Activated T-cell treated with anti-CD3 and anti-CD28 coated beads, Interleukin-2, amount 50 U/mL, for 24 hours (primary cell): Measurements from ENCODE around the gene MLLT1.
A peak's percentile ranks its signal among the peaks of the same experiment; 100 is the strongest.

Experiments
- DNase-seq: peaks from one replicate; pipeline ENCODE4 v3.0.0-alpha.2; 2020
- H3K27ac Mint-ChIP-seq: 2 replicates; pipeline ENCODE4 v1.8.0; 2020; ENCODE audit warnings: mild to moderate bottlenecking, mixed read lengths
- H3K27me3 Mint-ChIP-seq: 2 replicates; pipeline ENCODE4 v1.8.0; 2020; ENCODE audit warnings: mixed read lengths
- H3K36me3 Mint-ChIP-seq: 2 replicates; pipeline ENCODE4 v1.8.0; 2020; ENCODE audit warnings: low read depth, mixed read lengths
- H3K4me1 Mint-ChIP-seq: 2 replicates; pipeline ENCODE4 v1.8.0; 2020; ENCODE audit warnings: low read depth, mixed read lengths
- H3K4me3 Mint-ChIP-seq: 2 replicates; pipeline ENCODE4 v1.8.0; 2020; ENCODE audit warnings: mild to moderate bottlenecking, moderate library complexity, mixed read lengths
- H3K9me3 Mint-ChIP-seq: 2 replicates; pipeline ENCODE4 v1.8.0; 2020; ENCODE audit warnings: mixed read lengths

MLLT1 gene

GRCh38 chr19:6253954-6254733, 25.6 kb downstream of the MLLT1 start:
- no peak overlapping the region for H3K4me3 Mint-ChIP-seq
- H3K36me3 Mint-ChIP-seq = peaks cover 80% of the 10 kb centered on the region
- H3K27ac Mint-ChIP-seq = peak overlapping the region; percentile 50
- no peaks in the 10 kb centered on the region for H3K9me3 Mint-ChIP-seq
- no peaks in the 10 kb centered on the region for H3K27me3 Mint-ChIP-seq
- no peak for DNase-seq
- H3K4me1 Mint-ChIP-seq = peaks cover 50% of the 10 kb centered on the region

GRCh38 chr19:6252066-6252465, 27.7 kb downstream of the MLLT1 start:
- Mint-ChIP-seq H3K27ac (no peak overlapping the region), H3K4me1 (peaks cover 56% of the 10 kb centered on the region), H3K36me3 (peaks cover 77% of the 10 kb centered on the region), H3K27me3 (no peaks in the 10 kb centered on the region), H3K4me3 (no peak overlapping the region), H3K9me3 (no peaks in the 10 kb centered on the region)
- DNase-seq = no peak

GRCh38 chr19:6250909-6251308, 28.9 kb downstream of the MLLT1 start:
- H3K4me1 Mint-ChIP-seq = peaks cover 57% of the 10 kb centered on the region
- no peaks in the 10 kb centered on the region for H3K9me3 Mint-ChIP-seq
- no peaks in the 10 kb centered on the region for H3K27me3 Mint-ChIP-seq
- peak overlapping the region; percentile 64 for H3K27ac Mint-ChIP-seq
- no peak overlapping the region for H3K4me3 Mint-ChIP-seq
- peaks cover 78% of the 10 kb centered on the region for H3K36me3 Mint-ChIP-seq
- no peak for DNase-seq

GRCh38 chr19:6250024-6250615, 29.7 kb downstream of the MLLT1 start:
- Mint-ChIP-seq H3K4me3 (no peak overlapping the region), H3K36me3 (peaks cover 73% of the 10 kb centered on the region), H3K27ac (peak overlapping the region; percentile 64), H3K9me3 (no peaks in the 10 kb centered on the region), H3K27me3 (no peaks in the 10 kb centered on the region), H3K4me1 (peaks cover 54% of the 10 kb centered on the region)
- no peak for DNase-seq

- no peak for DNase-seq
- Mint-ChIP-seq H3K27me3 (no peaks in the 10 kb centered on the region), H3K36me3 (peaks cover 69% of the 10 kb centered on the region), H3K9me3 (no peaks in the 10 kb centered on the region), H3K27ac (no peak overlapping the region), H3K4me1 (peaks cover 57% of the 10 kb centered on the region), H3K4me3 (no peak overlapping the region)
Observed at GRCh38 chr19:6249296-6249695, 30.5 kb downstream of the MLLT1 start.

GRCh38 chr19:6248844-6249243, 30.9 kb downstream of the MLLT1 start:
- Mint-ChIP-seq H3K27ac (peak overlapping the region; percentile 71), H3K36me3 (peaks cover 67% of the 10 kb centered on the region), H3K9me3 (no peaks in the 10 kb centered on the region), H3K4me1 (peaks cover 60% of the 10 kb centered on the region), H3K4me3 (no peak overlapping the region), H3K27me3 (no peaks in the 10 kb centered on the region)
- no peak for DNase-seq

GRCh38 chr19:6248341-6248740, 31.4 kb downstream of the MLLT1 start:
- H3K27ac Mint-ChIP-seq = peak overlapping the region; percentile 71
- DNase-seq = no peak
- H3K36me3 Mint-ChIP-seq = peaks cover 62% of the 10 kb centered on the region
- peaks cover 60% of the 10 kb centered on the region for H3K4me1 Mint-ChIP-seq
- H3K27me3 Mint-ChIP-seq = no peaks in the 10 kb centered on the region
- no peaks in the 10 kb centered on the region for H3K9me3 Mint-ChIP-seq
- H3K4me3 Mint-ChIP-seq = no peak overlapping the region

- peaks cover 60% of the 10 kb centered on the region for H3K36me3 Mint-ChIP-seq
- no peak overlapping the region for H3K4me3 Mint-ChIP-seq
- DNase-seq = no peak
- H3K27ac Mint-ChIP-seq = no peak overlapping the region
- no peaks in the 10 kb centered on the region for H3K27me3 Mint-ChIP-seq
- H3K9me3 Mint-ChIP-seq = no peaks in the 10 kb centered on the region
- H3K4me1 Mint-ChIP-seq = peaks cover 60% of the 10 kb centered on the region
Observed at GRCh38 chr19:6247007-6247288, 32.8 kb downstream of the MLLT1 start.

- H3K27me3 Mint-ChIP-seq = no peaks in the 10 kb centered on the region
- no peak overlapping the region for H3K27ac Mint-ChIP-seq
Observed at GRCh38 chr19:6246174-6247006, 33.4 kb downstream of the MLLT1 start.

GRCh38 chr19:6242677-6243076, 37.1 kb downstream of the MLLT1 start:
- no peaks in the 10 kb centered on the region for H3K9me3 Mint-ChIP-seq
- H3K27ac Mint-ChIP-seq = peak overlapping the region; percentile 47
- no peaks in the 10 kb centered on the region for H3K27me3 Mint-ChIP-seq
- peaks cover 45% of the 10 kb centered on the region for H3K36me3 Mint-ChIP-seq
- no peak overlapping the region for H3K4me3 Mint-ChIP-seq
- no peak for DNase-seq
- peaks cover 60% of the 10 kb centered on the region for H3K4me1 Mint-ChIP-seq

More at GRCh38 chr19:6246174-6247006, 33.4 kb downstream of the MLLT1 start:
- Mint-ChIP-seq H3K9me3 (no peaks in the 10 kb centered on the region), H3K36me3 (peaks cover 56% of the 10 kb centered on the region), H3K4me3 (no peak overlapping the region), H3K4me1 (peaks cover 57% of the 10 kb centered on the region)
- no peak for DNase-seq

- Mint-ChIP-seq H3K27me3 (no peaks in the 10 kb centered on the region), H3K27ac (peak overlapping the region; percentile 47), H3K4me1 (peaks cover 61% of the 10 kb centered on the region), H3K9me3 (no peaks in the 10 kb centered on the region), H3K36me3 (peaks cover 38% of the 10 kb centered on the region), H3K4me3 (no peak overlapping the region)
- no peak for DNase-seq
Observed at GRCh38 chr19:6241680-6242377, 37.9 kb downstream of the MLLT1 start.

GRCh38 chr19:6241056-6241455, 38.7 kb downstream of the MLLT1 start:
- no peaks in the 10 kb centered on the region for H3K27me3 Mint-ChIP-seq
- H3K36me3 Mint-ChIP-seq = peaks cover 32% of the 10 kb centered on the region
- H3K4me1 Mint-ChIP-seq = peaks cover 59% of the 10 kb centered on the region

GRCh38 chr19:6239871-6240676, 39.7 kb downstream of the MLLT1 start:
- Mint-ChIP-seq H3K9me3 (no peaks in the 10 kb centered on the region), H3K27ac (peak overlapping the region; percentile 82), H3K36me3 (peaks cover 31% of the 10 kb centered on the region), H3K4me1 (peaks cover 68% of the 10 kb centered on the region), H3K27me3 (no peaks in the 10 kb centered on the region), H3K4me3 (no peak overlapping the region)
- no peak for DNase-seq

More at GRCh38 chr19:6241056-6241455, 38.7 kb downstream of the MLLT1 start:
- Mint-ChIP-seq H3K9me3 (no peaks in the 10 kb centered on the region), H3K4me3 (no peak overlapping the region), H3K27ac (no peak overlapping the region)
- no peak for DNase-seq

- Mint-ChIP-seq H3K4me1 (peaks cover 70% of the 10 kb centered on the region), H3K27me3 (no peaks in the 10 kb centered on the region), H3K9me3 (no peaks in the 10 kb centered on the region), H3K4me3 (no peak overlapping the region), H3K36me3 (peaks cover 29% of the 10 kb centered on the region), H3K27ac (peak overlapping the region; percentile 82)
- peak; percentile 49 for DNase-seq
Observed at GRCh38 chr19:6239401-6239844, 40.4 kb downstream of the MLLT1 start.
